Endothelial cell (in vitro differentiated cells): Measurements from ENCODE around the gene EMILIN3. TPM values are rescaled to one million over a fixed set of nuclear protein-coding genes. Genes with fewer than 3 reads are reported as not detected.

Source experiments
- DNase-seq: peaks from one replicate; pipeline ENCODE4 v3.0.0; 2021; ENCODE audit warnings: low spot score
- H3K27ac Mint-ChIP-seq: one replicate; pipeline ENCODE4 v1.8.0; 2021; ENCODE audit warnings: mixed read lengths, inconsistent platforms; ENCODE audit not compliant: unreplicated experiment
- H3K27me3 Mint-ChIP-seq: one replicate; pipeline ENCODE4 v1.8.0; 2021; ENCODE audit warnings: mild to moderate bottlenecking, moderate library complexity, mixed read lengths, inconsistent platforms; ENCODE audit not compliant: unreplicated experiment
- H3K36me3 Mint-ChIP-seq: one replicate; pipeline ENCODE4 v1.8.0; 2021; ENCODE audit warnings: mild to moderate bottlenecking, low read depth, mixed read lengths, inconsistent platforms; ENCODE audit not compliant: unreplicated experiment
- H3K4me1 Mint-ChIP-seq: one replicate; pipeline ENCODE4 v1.8.0; 2021; ENCODE audit warnings: mild to moderate bottlenecking, mixed read lengths, inconsistent platforms; ENCODE audit not compliant: unreplicated experiment
- H3K4me3 Mint-ChIP-seq: one replicate; pipeline ENCODE4 v1.8.0; 2021; ENCODE audit warnings: mild to moderate bottlenecking, mixed read lengths, inconsistent platforms; ENCODE audit not compliant: unreplicated experiment
- H3K9me3 Mint-ChIP-seq: one replicate; pipeline ENCODE4 v1.8.0; 2021; ENCODE audit warnings: mixed read lengths, inconsistent platforms; ENCODE audit not compliant: unreplicated experiment
- total RNA-seq: library from RNA; stranded (reverse); fragmentation: NEBNext Ultra II Directional; extraction: Animal tissue kit (Norgen Biotek cat#: 25700); gene quantifications from one replicate; pipeline ENCODE4 v1.2.1, GENCODE V29; 2021; ENCODE audit not compliant: unreplicated experiment
- TF ChIP-seq, protein P1 (sequence below): fragments of 200-600 bp; sonication (generic); IDR thresholded peaks from one replicate; pipeline ENCODE4 v1.5.0; 2021; ENCODE audit warnings: antibody characterized with exemption; ENCODE audit not compliant: unreplicated experiment

Gene EMILIN3
- total RNA-seq, 1 donor from 2014 or later: 0.28 TPM

DNA sequence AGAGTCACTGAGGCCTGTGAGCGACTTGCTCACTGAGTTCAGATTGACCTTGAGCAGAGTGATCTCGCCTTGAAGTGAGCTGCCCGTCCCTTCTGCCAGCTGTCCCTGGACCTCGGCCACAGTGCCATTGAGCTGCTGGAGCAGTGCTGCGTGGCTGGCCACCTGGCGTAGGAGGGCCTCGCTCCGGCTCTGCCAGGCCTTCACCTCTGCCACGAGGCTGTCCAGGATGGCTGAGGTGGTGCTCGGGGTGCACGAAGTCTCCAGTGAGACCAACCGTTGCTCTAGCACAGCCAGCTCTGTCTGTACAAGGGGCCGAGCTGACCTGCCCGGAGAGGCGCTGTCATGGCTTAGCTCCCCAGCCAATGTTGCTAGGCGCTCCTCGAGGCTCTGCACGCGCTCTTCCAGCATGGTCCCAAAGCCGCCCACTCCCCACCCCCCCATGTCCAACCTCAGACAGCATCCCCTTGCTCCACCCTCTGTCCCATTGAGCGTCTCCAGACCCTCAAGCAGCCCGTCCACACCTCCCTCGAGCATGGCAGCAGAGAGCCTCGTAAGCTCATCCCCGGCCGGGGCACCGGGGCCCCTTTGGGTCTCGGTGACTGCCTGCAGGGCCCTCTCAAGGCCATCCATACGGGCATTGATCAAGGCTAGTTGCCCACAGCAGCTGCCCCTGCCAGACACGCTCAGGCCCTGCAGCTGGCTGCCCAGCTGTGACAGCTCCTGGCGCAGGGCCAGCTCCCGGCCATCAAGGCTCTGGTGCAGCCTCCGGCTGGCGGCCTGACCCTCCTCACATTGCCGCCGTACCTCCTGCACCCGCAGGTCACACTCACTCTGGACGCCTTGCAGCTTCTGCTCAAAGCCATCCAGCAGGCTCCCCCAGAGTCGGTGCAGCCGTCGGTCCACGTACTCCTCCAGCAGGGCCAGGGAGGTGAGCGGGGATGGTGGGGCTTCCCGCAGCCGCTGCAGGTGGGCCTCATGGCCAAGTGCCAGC is 4.6 kb downstream of the EMILIN3 start:
- DNase-seq: no peak
- Mint-ChIP-seq H3K9me3 (no peaks in the 10 kb centered on the region), H3K27me3 (peaks cover 20% of the 10 kb centered on the region), H3K4me1 (peaks cover 6% of the 10 kb centered on the region), H3K36me3 (peaks cover 3% of the 10 kb centered on the region), H3K27ac (no peak overlapping the region), H3K4me3 (no peak overlapping the region)
- TF ChIP-seq, protein P1, sequence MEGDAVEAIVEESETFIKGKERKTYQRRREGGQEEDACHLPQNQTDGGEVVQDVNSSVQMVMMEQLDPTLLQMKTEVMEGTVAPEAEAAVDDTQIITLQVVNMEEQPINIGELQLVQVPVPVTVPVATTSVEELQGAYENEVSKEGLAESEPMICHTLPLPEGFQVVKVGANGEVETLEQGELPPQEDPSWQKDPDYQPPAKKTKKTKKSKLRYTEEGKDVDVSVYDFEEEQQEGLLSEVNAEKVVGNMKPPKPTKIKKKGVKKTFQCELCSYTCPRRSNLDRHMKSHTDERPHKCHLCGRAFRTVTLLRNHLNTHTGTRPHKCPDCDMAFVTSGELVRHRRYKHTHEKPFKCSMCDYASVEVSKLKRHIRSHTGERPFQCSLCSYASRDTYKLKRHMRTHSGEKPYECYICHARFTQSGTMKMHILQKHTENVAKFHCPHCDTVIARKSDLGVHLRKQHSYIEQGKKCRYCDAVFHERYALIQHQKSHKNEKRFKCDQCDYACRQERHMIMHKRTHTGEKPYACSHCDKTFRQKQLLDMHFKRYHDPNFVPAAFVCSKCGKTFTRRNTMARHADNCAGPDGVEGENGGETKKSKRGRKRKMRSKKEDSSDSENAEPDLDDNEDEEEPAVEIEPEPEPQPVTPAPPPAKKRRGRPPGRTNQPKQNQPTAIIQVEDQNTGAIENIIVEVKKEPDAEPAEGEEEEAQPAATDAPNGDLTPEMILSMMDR: no peak

DNA sequence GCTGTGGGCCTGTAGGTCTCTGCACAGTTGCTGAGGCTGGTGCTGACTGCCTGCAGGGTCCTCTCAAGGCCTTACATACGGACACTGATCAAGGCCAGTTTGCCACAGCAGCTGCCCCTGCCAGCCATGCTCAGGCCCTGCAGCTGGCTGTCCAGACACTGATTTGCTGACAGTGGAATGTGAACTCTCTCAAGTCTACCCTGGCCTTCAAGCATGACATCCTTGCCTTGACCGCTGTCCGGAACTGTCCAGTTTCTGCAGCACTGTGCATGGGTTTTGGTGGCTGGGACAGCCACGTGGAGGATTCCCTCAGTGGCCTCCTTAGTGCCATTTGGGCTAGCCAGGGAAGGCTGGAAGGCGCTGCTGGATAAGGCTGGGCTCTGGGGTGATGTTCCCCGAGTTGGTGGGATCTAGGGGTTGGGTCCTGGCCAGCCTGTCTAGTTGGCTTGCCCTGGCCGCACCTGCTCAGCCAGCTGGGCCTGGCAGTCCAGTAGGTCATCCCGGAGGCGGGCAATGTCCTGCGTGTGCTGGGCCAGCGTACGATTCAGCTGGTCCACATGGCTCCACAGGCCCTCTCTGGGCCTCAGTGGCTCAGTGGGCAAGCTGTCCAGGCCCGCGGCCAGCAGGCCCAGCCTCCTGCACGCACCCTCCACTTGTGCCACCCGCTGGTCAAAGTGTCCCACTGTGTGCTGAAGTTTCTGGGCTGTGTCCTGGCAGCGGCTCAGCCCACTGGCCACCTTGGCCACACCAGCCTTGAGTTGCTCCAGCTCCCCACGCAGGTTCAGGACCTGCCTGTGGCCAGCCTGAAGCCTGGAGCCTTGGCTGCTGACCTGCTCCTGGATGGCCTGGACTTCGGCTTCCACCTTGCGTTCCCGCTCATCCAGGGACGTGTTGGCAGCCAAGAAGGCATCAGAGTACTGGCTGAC is 5.5 kb downstream of the EMILIN3 start:
- Mint-ChIP-seq H3K27ac (no peak overlapping the region), H3K36me3 (peaks cover 7% of the 10 kb centered on the region), H3K4me1 (peaks cover 6% of the 10 kb centered on the region), H3K9me3 (no peaks in the 10 kb centered on the region), H3K4me3 (no peak overlapping the region), H3K27me3 (peaks cover 19% of the 10 kb centered on the region)
- TF ChIP-seq, protein P1: no peak
- no peak for DNase-seq

DNA sequence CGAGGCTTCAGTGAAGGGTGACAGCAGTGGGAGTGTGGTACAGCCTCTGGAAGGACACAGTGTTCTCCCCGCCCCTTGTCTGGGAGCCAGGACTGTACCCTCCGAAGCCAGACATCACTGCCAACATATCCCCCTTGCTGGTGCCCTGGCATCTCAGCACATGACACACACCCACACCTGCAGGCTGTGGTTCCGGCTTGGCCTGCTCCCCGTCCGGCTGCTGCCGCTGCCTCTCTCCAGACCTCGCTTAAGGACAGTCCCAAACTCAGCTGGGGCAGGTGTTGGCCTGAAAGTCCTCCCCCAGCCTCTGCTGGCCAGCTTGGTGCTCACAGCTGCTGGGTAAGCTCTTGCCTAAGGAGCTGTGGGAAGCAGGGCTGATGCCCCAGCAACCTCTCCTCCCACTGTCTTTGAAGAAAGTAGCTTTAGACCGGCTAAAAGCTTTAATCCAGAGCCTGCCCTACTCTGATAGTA is 7.0 kb downstream of the EMILIN3 start:
- peaks cover 9% of the 10 kb centered on the region for H3K27me3 Mint-ChIP-seq
- no peak overlapping the region for H3K27ac Mint-ChIP-seq
- DNase-seq: no peak
- H3K36me3 Mint-ChIP-seq: peaks cover 4% of the 10 kb centered on the region
- TF ChIP-seq, protein P1: no peak
- H3K9me3 Mint-ChIP-seq: no peaks in the 10 kb centered on the region
- peaks cover 4% of the 10 kb centered on the region for H3K4me1 Mint-ChIP-seq
- no peak overlapping the region for H3K4me3 Mint-ChIP-seq

DNA sequence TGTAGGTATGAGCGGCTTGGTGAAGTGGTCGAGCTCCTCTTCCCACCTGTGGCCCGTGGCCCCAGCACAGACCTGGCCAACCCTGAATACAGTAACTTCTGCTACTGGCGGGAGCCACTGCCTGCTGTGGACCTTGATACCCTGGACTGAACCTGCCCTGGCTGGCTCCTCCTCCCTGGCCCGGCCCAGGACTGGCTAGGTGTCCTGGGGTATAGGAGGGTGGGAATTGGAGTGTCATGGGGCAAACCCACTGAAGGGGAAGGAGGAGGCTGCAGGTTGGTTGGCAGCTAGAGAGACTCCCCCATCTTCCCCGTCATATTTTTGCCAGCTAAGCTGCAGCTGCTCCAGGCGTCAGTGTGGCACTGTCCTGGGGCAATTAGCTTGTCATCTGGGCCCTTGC is 7.9 kb downstream of the EMILIN3 start:
- Mint-ChIP-seq H3K4me1 (peaks cover 4% of the 10 kb centered on the region), H3K4me3 (no peak overlapping the region), H3K27me3 (peaks cover 10% of the 10 kb centered on the region), H3K9me3 (no peaks in the 10 kb centered on the region), H3K27ac (no peak overlapping the region), H3K36me3 (peaks cover 4% of the 10 kb centered on the region)
- no peak for DNase-seq
- TF ChIP-seq, protein P1: no peak
